Coronary artery (tissue), 2 donors: Measurements from ENCODE around the gene POLR2I.

Experiments
- DNase-seq: peaks from one replicate; pipeline ENCODE4 v3.0.0-alpha.2; 2017; ENCODE audit warnings: low spot score
- H3K27ac ChIP-seq, 2 donors: fragments of 200-600 bp; sonication (generic); one replicate each; pipeline ENCODE4 v1.5.1; 2016 to 2019
- H3K4me3 ChIP-seq: fragments of 200-600 bp; sonication (generic); 2 replicates; pipeline ENCODE4 v1.5.1; 2016; ENCODE audit warnings: mild to moderate bottlenecking, moderate library complexity
- CTCF ChIP-seq: fragments of 200-600 bp; sonication (generic); IDR thresholded peaks from one replicate; pipeline ENCODE4 v1.5.1; 2019; ENCODE audit warnings: antibody characterized with exemption

Gene POLR2I

GRCh38 chr19:36128392-36128736 is 13.7 kb upstream of the POLR2I start:
- TF ChIP-seq CTCF = no peak
- Histone ChIP-seq H3K27ac (peak overlapping the region; percentile 89 to 90), H3K4me3 (peak overlapping the region; percentile 67)
- no peak for DNase-seq

- no peak overlapping the region for H3K27ac ChIP-seq
- H3K4me3 ChIP-seq = no peak overlapping the region
- TF ChIP-seq CTCF = no peak
- DNase-seq = no peak
Measured at GRCh38 chr19:36125557-36125956, 10.9 kb upstream of the POLR2I start.

GRCh38 chr19:36121486-36122124 is 6.9 kb upstream of the POLR2I start:
- no peak overlapping the region for H3K27ac ChIP-seq
- DNase-seq = no peak
- no peak overlapping the region for H3K4me3 ChIP-seq
- no peak for TF ChIP-seq CTCF

GRCh38 chr19:36120984-36121358 is 6.3 kb upstream of the POLR2I start:
- no peak for DNase-seq
- no peak for TF ChIP-seq CTCF
- no peak overlapping the region for H3K4me3 ChIP-seq
- H3K27ac ChIP-seq = no peak overlapping the region

GRCh38 chr19:36120092-36120983 is 5.7 kb upstream of the POLR2I start:
- no peak for TF ChIP-seq CTCF

GRCh38 chr19:36116344-36116637 is 1.6 kb upstream of the POLR2I start:
- DNase-seq = no peak
- peak overlapping the region; percentile 85 for H3K4me3 ChIP-seq
- no peak for TF ChIP-seq CTCF
- peak overlapping the region; percentile 60 to 95 for H3K27ac ChIP-seq

More at GRCh38 chr19:36120092-36120983, 5.7 kb upstream of the POLR2I start:
- H3K27ac ChIP-seq = no peak overlapping the region
- no peak overlapping the region for H3K4me3 ChIP-seq
- DNase-seq = no peak
